ENCODE results near the gene GDNF. TPM values are rescaled to one million over a fixed set of nuclear protein-coding genes. Genes with fewer than 3 reads are reported as not detected.

The GDNF gene
- total RNA-seq, 1 experiment from 2014 or later, result not detected

GRCh38 chr5:37858250-37858649 lies 18.4 kb upstream of the GDNF start:
- H3K36me3 ChIP-seq (ENCODE audit: control insufficient read depth, insufficient read depth, low read length), result no peaks in the 10 kb centered on the region
- intact Hi-C loops (cut with micrococcal nuclease; ENCODE audit: unreplicated experiment) (no loop called here), in situ Hi-C loops (cut with HindIII; ENCODE audit: low pct_unique_long_range_greater_than_20kb, low sequenced_read_pairs) (no loop called here)
- 0 out of 2 replicates have a peak, but pooled peaks cover 2% of the 10 kb centered on the region for H3K27me3 ChIP-seq (ENCODE audit: control insufficient read depth, insufficient read depth, low read length)
- TF ChIP-seq CTCF (IDR thresholded peaks at IDR 0.05), result no peak
- POLR2A ChIA-PET, result no interaction called here
- H3K9me3 ChIP-seq (ENCODE audit: control insufficient read depth, insufficient read depth, low read depth, low read length), result no peaks in the 10 kb centered on the region
- no peaks in the 10 kb centered on the region for H3K4me1 ChIP-seq (ENCODE audit: control insufficient read depth, insufficient read depth, low read length)
- CTCF ChIA-PET, result no interaction called here
- no peak overlapping the region for H3K4me3 ChIP-seq (ENCODE audit: low read depth in 2 of 2, low read length in 2 of 2)
- BruUV-seq (replicated peaks), result no TSS peak
- DNase-seq (ENCODE audit: low read depth, low spot score) (no peak), ATAC-seq (no peak)
- no peak overlapping the region for H3K27ac ChIP-seq (ENCODE audit: low read length)

GRCh38 chr5:37857696-37858095 lies 17.9 kb upstream of the GDNF start:
- ATAC-seq, result no peak
- intact Hi-C loops (cut with micrococcal nuclease; ENCODE audit: unreplicated experiment), result no loop called here

More at GRCh38 chr5:37857696-37858095, 17.9 kb upstream of the GDNF start:
- peaks cover 4% of the 10 kb centered on the region; the same call in 1 of the 2 replicates for H3K27me3 ChIP-seq (ENCODE audit: control insufficient read depth, insufficient read depth, low read length)
- ChIA-PET POLR2A (no interaction called here), CTCF (no interaction called here)
- TF ChIP-seq TCF7L2 (IDR thresholded peaks at IDR 0.05; ENCODE audit: low read depth, low read length) (no peak), CTCF (IDR thresholded peaks at IDR 0.05) (no peak), POLR2AphosphoS5 (IDR thresholded peaks at IDR 0.05; ENCODE audit: low read depth, low read length) (no peak), REST (IDR thresholded peaks at IDR 0.05; ENCODE audit: insufficient read depth in 1 of 2, low read depth in 2 of 2, low read length in 1 of 2) (no peak), SIN3A (IDR thresholded peaks at IDR 0.05; ENCODE audit: borderline replicate concordance, insufficient read depth, low read depth, low read length) (no peak)
- DNase-seq (ENCODE audit: low read depth, low spot score), result no peak
- in situ Hi-C loops (cut with HindIII; ENCODE audit: low pct_unique_long_range_greater_than_20kb, low sequenced_read_pairs), result no loop called here
- no TSS peak for BruUV-seq (replicated peaks)
- H3K27ac ChIP-seq (ENCODE audit: low read length), result no peak overlapping the region
- no peaks in the 10 kb centered on the region for H3K36me3 ChIP-seq (ENCODE audit: control insufficient read depth, insufficient read depth, low read length)
- no peak overlapping the region for H3K4me3 ChIP-seq (ENCODE audit: low read depth in 2 of 2, low read length in 2 of 2)
- no peaks in the 10 kb centered on the region for H3K9me3 ChIP-seq (ENCODE audit: control insufficient read depth, insufficient read depth, low read depth, low read length)
- no peaks in the 10 kb centered on the region for H3K4me1 ChIP-seq (ENCODE audit: control insufficient read depth, insufficient read depth, low read length)

Data from Panc1 (cell line).